Measurements from ENCODE around the gene ADARB2. TPM values are rescaled to one million over a fixed set of nuclear protein-coding genes. Genes with fewer than 3 reads are reported as not detected.

ADARB2 gene
- total RNA-seq, 6 donors from 2014 or later: 0.69 to 5.2 (median 1.8) TPM

GRCh38 chr10:1532636-1533035, 204.7 kb downstream of the ADARB2 start:
- no peaks in the 10 kb centered on the region for H3K27me3 ChIP-seq
- TF ChIP-seq POLR2A (IDR thresholded peaks at IDR 0.05) (no peak), POLR2AphosphoS5 (IDR thresholded peaks at IDR 0.05) (no peak), EP300 (IDR thresholded peaks at IDR 0.05) (no peak)
- TF ChIP-seq, protein P1, sequence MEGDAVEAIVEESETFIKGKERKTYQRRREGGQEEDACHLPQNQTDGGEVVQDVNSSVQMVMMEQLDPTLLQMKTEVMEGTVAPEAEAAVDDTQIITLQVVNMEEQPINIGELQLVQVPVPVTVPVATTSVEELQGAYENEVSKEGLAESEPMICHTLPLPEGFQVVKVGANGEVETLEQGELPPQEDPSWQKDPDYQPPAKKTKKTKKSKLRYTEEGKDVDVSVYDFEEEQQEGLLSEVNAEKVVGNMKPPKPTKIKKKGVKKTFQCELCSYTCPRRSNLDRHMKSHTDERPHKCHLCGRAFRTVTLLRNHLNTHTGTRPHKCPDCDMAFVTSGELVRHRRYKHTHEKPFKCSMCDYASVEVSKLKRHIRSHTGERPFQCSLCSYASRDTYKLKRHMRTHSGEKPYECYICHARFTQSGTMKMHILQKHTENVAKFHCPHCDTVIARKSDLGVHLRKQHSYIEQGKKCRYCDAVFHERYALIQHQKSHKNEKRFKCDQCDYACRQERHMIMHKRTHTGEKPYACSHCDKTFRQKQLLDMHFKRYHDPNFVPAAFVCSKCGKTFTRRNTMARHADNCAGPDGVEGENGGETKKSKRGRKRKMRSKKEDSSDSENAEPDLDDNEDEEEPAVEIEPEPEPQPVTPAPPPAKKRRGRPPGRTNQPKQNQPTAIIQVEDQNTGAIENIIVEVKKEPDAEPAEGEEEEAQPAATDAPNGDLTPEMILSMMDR (IDR thresholded peaks at IDR 0.05): no peak
- H3K9me3 ChIP-seq: no peaks in the 10 kb centered on the region
- no peak for DNase-seq
- no peaks in the 10 kb centered on the region for H3K4me1 ChIP-seq
- ATAC-seq (ENCODE audit: low FRiP score in 2 of 2): no peak
- no peaks in the 10 kb centered on the region for H3K36me3 ChIP-seq
- 86 to 89% methylated on average over 3 to 14 of the region's 14 CpGs for WGBS, 2 donors
- no peak overlapping the region for H3K4me3 ChIP-seq
- no peak overlapping the region for H3K27ac ChIP-seq

DNA sequence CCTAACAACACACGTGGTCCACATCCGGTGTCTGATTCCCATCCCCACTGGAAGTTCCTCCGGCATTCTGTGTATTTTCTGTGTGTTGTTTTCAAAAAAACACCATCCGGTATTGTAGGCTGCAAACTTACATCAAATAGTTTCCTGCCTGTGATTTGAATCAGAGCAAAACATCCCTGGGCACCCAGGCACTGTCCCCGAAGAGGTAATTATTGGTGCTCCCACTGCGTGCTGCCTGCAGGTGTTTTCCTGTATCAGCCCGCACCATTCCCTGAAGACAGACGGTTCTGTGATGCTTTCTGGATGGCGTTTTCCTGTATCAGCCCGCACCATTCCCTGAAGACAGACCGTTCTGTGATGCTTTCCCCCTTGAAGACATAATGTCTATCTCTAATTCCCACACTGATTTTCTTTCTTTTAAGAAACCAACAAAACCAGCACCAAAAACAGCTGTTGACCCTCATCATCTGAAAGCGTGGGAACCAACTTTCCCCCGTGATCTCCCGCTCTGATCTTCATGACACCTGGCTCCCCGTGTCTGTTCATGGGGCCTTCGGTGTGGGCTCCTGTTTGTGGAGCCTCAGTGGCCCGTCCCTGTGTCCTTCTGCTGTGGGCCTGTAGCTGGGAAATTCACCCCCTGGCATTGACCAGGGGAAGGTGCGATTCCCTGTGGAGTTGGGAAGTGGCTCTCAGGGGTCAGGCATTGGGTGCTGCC, 205.3 kb downstream of the ADARB2 start:
- no peaks in the 10 kb centered on the region for H3K36me3 ChIP-seq
- no peak overlapping the region for H3K27ac ChIP-seq
- TF ChIP-seq POLR2A (IDR thresholded peaks at IDR 0.05) (no peak), EP300 (IDR thresholded peaks at IDR 0.05) (no peak), POLR2AphosphoS5 (IDR thresholded peaks at IDR 0.05) (no peak)
- TF ChIP-seq, protein P1 (IDR thresholded peaks at IDR 0.05): no peak
- H3K9me3 ChIP-seq: no peaks in the 10 kb centered on the region
- no peaks in the 10 kb centered on the region for H3K4me1 ChIP-seq
- DNase-seq (no peak), ATAC-seq (ENCODE audit: low FRiP score in 2 of 2) (no peak)
- H3K27me3 ChIP-seq: no peaks in the 10 kb centered on the region
- H3K4me3 ChIP-seq: no peak overlapping the region
- WGBS, 2 donors: 75 to 79% methylated on average over 17 to 18 of the region's 18 CpGs

- no peaks in the 10 kb centered on the region for H3K36me3 ChIP-seq
- H3K27ac ChIP-seq: no peak overlapping the region
- no peak overlapping the region for H3K4me3 ChIP-seq
- no peaks in the 10 kb centered on the region for H3K9me3 ChIP-seq
- no peak for TF ChIP-seq EP300 (IDR thresholded peaks at IDR 0.05)
- TF ChIP-seq POLR2A (IDR thresholded peaks at IDR 0.05): no peak
- TF ChIP-seq, protein P1 (IDR thresholded peaks at IDR 0.05): no peak
- TF ChIP-seq POLR2AphosphoS5 (IDR thresholded peaks at IDR 0.05): no peak
- no peaks in the 10 kb centered on the region for H3K27me3 ChIP-seq
- DNase-seq: no peak
- no peaks in the 10 kb centered on the region for H3K4me1 ChIP-seq
- no peak for ATAC-seq (ENCODE audit: low FRiP score in 2 of 2)
- 89 to 90% methylated on average over 5 to 16 of the region's 16 CpGs for WGBS, 2 donors
These were observed 206.3 kb downstream of the ADARB2 start for GRCh38 chr10:1530871-1531517.

GRCh38 chr10:1529806-1530413, 207.4 kb downstream of the ADARB2 start:
- no peak for ATAC-seq (ENCODE audit: low FRiP score in 2 of 2)
- DNase-seq: peak in 1 of 2 donors; percentile 54
- no peak for TF ChIP-seq EP300 (IDR thresholded peaks at IDR 0.05)
- no peak for TF ChIP-seq POLR2A (IDR thresholded peaks at IDR 0.05)
- no peak for TF ChIP-seq POLR2AphosphoS5 (IDR thresholded peaks at IDR 0.05)
- TF ChIP-seq, protein P1 (IDR thresholded peaks at IDR 0.05): no peak

More at GRCh38 chr10:1529806-1530413, 207.4 kb downstream of the ADARB2 start:
- WGBS, 2 donors: 82 to 93% methylated on average over 14 to 15 of the region's 15 CpGs
- H3K27ac ChIP-seq: no peak overlapping the region
- no peaks in the 10 kb centered on the region for H3K4me1 ChIP-seq
- H3K4me3 ChIP-seq: no peak overlapping the region
- H3K36me3 ChIP-seq: no peaks in the 10 kb centered on the region
- no peaks in the 10 kb centered on the region for H3K27me3 ChIP-seq
- H3K9me3 ChIP-seq: no peaks in the 10 kb centered on the region
